DND-41 (cell line): ENCODE results near the gene LRRC55.

Experiments
- ATAC-seq: fragments of 200-7000 bp; cut with Tn5 transposase; 3 replicates; pipeline ENCODE4 v1.9.1; 2021; ENCODE audit warnings: low read depth; ENCODE audit not compliant: insufficient read depth
- DNase-seq: peaks from one replicate; pipeline ENCODE4 v3.0.0-alpha.2; 2020
- H2AFZ ChIP-seq: 2 replicates; pipeline ENCODE4 v1.6.0; 2012; ENCODE audit warnings: low read depth, low read length
- H3K27ac ChIP-seq: 2 replicates; pipeline ENCODE4 v1.5.1; 2012; ENCODE audit warnings: low read length, inconsistent platforms
- H3K27me3 ChIP-seq: fragments of 200-600 bp; sonication (generic); 2 replicates; pipeline ENCODE4 v1.6.0; 2012; ENCODE audit warnings: low read length, mild to moderate bottlenecking, inconsistent platforms; ENCODE audit not compliant: insufficient read depth, poor library complexity
- H3K36me3 ChIP-seq: 2 replicates; pipeline ENCODE4 v1.5.1; 2012; ENCODE audit warnings: low read length, inconsistent platforms; ENCODE audit not compliant: insufficient read depth
- H3K4me1 ChIP-seq: 2 replicates; pipeline ENCODE4 v1.5.1; 2012; ENCODE audit warnings: mild to moderate bottlenecking, low read length; ENCODE audit not compliant: insufficient read depth
- H3K4me2 ChIP-seq: 2 replicates; pipeline ENCODE4 v1.6.0; 2012; ENCODE audit warnings: mild to moderate bottlenecking, moderate library complexity, low read length, inconsistent platforms; ENCODE audit not compliant: insufficient read depth
- H3K4me3 ChIP-seq, 2 experiments: fragments of 200-600 bp in 1 of 2; shearing (Covaris generic) in 1 of 2; 2 replicates each; pipeline ENCODE4 v1.5.1; 2012 to 2016; ENCODE audit warnings: inconsistent platforms in 2 of 2, low read length in 2 of 2, mild to moderate bottlenecking in 2 of 2, low read depth in 1 of 2, moderate library complexity in 1 of 2
- H3K79me2 ChIP-seq: 2 replicates; pipeline ENCODE4 v1.6.0; 2012; ENCODE audit warnings: low read length, inconsistent platforms; ENCODE audit not compliant: insufficient read depth
- H3K9ac ChIP-seq: 2 replicates; pipeline ENCODE4 v1.6.0; 2012; ENCODE audit warnings: low read depth, mild to moderate bottlenecking, inconsistent platforms, low read length, moderate library complexity
- H3K9me3 ChIP-seq: 2 replicates; pipeline ENCODE4 v1.5.1; 2012; ENCODE audit warnings: low read length, moderate library complexity, mild to moderate bottlenecking, inconsistent platforms; ENCODE audit not compliant: insufficient read depth, severe bottlenecking
- H4K20me1 ChIP-seq: 2 replicates; pipeline ENCODE4 v1.6.0; 2012; ENCODE audit warnings: low read length; ENCODE audit not compliant: insufficient read depth
- EZH2 ChIP-seq: IDR thresholded peaks from 3 replicates; pipeline ENCODE4 v1.6.1; 2012; ENCODE audit warnings: borderline replicate concordance, low read depth, mild to moderate bottlenecking, moderate library complexity, low read length, inconsistent platforms; ENCODE audit not compliant: severe bottlenecking
- TF ChIP-seq, protein P1 (sequence below): IDR thresholded peaks from 2 replicates; pipeline ENCODE4 v1.5.1; 2012; ENCODE audit warnings: borderline replicate concordance, low read length, moderate library complexity, mild to moderate bottlenecking; ENCODE audit not compliant: poor library complexity, severe bottlenecking; ENCODE audit errors: extremely low read depth

The LRRC55 gene

DNA sequence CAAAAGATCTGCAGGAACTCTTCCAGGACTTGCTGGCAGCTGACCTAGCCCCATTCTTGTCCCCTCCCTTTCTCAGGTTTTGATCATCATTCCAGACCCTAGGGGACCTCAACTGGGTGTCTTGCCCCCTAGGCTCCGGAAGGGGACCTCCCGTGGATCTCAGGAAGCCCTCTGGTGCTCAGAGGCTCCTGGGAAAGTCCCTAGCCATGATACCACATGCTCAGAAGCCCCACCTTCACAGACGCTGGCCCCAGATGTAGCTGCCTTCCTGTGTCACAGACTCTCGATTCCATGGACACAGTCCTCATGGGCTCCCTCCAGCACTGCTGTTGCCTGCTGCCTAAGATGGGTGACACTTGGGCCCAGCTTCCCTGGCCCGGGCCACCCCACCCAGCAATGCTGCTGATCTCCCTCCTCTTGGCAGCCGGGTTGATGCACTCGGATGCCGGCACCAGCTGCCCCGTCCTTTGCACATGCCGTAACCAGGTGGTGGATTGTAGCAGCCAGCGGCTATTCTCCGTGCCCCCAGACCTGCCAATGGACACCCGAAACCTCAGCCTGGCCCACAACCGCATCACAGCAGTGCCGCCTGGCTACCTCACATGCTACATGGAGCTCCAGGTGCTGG is at the start of gene LRRC55:
TSS of gene LRRC55 (plus strand) at position 276 of the 628 bp plus-strand sequence. CDS start at position 346, 70 bp downstream.
- no peaks in the 10 kb centered on the region for H4K20me1 ChIP-seq
- H2AFZ ChIP-seq: no peak within 1 kb of the TSS
- no peak within 1 kb of the TSS for H3K4me2 ChIP-seq
- H3K4me3 ChIP-seq: no peak within 1 kb of the TSS
- no peaks in the 10 kb centered on the region for H3K36me3 ChIP-seq
- no peak within 1 kb of the TSS for H3K9ac ChIP-seq
- no peaks in the 10 kb centered on the region for H3K79me2 ChIP-seq
- no peak for DNase-seq
- no peaks in the 10 kb centered on the region for H3K4me1 ChIP-seq
- H3K9me3 ChIP-seq: no peaks in the 10 kb centered on the region
- no peak within 1 kb of the TSS for H3K27ac ChIP-seq
- no peak for ATAC-seq
- H3K27me3 ChIP-seq: no peaks in the 10 kb centered on the region
- TF ChIP-seq, protein P1, sequence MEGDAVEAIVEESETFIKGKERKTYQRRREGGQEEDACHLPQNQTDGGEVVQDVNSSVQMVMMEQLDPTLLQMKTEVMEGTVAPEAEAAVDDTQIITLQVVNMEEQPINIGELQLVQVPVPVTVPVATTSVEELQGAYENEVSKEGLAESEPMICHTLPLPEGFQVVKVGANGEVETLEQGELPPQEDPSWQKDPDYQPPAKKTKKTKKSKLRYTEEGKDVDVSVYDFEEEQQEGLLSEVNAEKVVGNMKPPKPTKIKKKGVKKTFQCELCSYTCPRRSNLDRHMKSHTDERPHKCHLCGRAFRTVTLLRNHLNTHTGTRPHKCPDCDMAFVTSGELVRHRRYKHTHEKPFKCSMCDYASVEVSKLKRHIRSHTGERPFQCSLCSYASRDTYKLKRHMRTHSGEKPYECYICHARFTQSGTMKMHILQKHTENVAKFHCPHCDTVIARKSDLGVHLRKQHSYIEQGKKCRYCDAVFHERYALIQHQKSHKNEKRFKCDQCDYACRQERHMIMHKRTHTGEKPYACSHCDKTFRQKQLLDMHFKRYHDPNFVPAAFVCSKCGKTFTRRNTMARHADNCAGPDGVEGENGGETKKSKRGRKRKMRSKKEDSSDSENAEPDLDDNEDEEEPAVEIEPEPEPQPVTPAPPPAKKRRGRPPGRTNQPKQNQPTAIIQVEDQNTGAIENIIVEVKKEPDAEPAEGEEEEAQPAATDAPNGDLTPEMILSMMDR: no peak
- TF ChIP-seq EZH2: no peak

DNA sequence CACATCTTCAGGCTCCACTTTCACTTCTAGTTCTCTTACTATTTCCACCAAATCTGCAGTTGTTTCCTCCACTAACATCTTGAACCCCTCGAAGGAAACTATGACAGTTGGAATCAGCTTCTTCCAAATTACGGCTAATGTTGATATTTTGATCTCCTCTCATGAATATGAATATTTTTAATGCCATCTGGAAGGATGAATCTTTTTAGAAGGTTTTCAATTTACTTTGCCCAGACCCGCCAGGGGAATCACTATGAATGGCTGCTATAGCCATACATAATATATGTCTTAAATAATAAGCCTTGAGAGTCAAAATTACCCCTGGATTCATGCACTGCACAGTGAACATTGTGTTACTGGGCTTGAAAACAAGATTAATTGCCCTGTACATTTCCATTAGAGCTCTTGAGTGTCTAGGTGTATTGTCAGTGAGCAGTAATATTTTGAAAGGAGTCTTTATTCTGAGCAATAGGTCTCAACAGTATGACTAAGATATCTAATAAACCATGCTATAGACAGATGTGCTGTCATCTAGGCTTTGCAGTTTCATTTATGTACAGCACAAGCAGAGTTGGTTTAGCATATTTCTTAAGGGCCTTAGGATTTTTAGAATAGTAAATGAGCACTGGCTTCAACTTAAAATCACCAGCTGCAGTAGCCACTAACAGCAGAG is 48.3 kb upstream of the LRRC55 start:
- H3K4me2 ChIP-seq: no peak overlapping the region
- H3K4me3 ChIP-seq: no peak overlapping the region
- H3K79me2 ChIP-seq: no peaks in the 10 kb centered on the region
- H3K27me3 ChIP-seq: no peaks in the 10 kb centered on the region
- no peak overlapping the region for H2AFZ ChIP-seq
- no peaks in the 10 kb centered on the region for H3K9me3 ChIP-seq
- H3K36me3 ChIP-seq: no peaks in the 10 kb centered on the region
- H3K9ac ChIP-seq: no peak overlapping the region
- H3K4me1 ChIP-seq: no peaks in the 10 kb centered on the region
- H4K20me1 ChIP-seq: no peaks in the 10 kb centered on the region
- DNase-seq (no peak), ATAC-seq (no peak)
- no peak overlapping the region for H3K27ac ChIP-seq
- TF ChIP-seq, protein P1: no peak
- TF ChIP-seq EZH2: no peak

GRCh38 chr11:57134284-57134683 is 47.5 kb upstream of the LRRC55 start:
- TF ChIP-seq EZH2: no peak
- TF ChIP-seq, protein P1: no peak
- Histone ChIP-seq H3K27ac (no peak overlapping the region), H3K4me1 (no peaks in the 10 kb centered on the region), H3K27me3 (no peaks in the 10 kb centered on the region), H3K9ac (no peak overlapping the region), H3K79me2 (no peaks in the 10 kb centered on the region), H3K36me3 (no peaks in the 10 kb centered on the region), H4K20me1 (no peaks in the 10 kb centered on the region), H2AFZ (no peak overlapping the region), H3K4me2 (no peak overlapping the region), H3K9me3 (no peaks in the 10 kb centered on the region), H3K4me3 (no peak overlapping the region)
- ATAC-seq: no peak
- no peak for DNase-seq
